ENCODE measurements around the gene C2CD5.

DNA sequence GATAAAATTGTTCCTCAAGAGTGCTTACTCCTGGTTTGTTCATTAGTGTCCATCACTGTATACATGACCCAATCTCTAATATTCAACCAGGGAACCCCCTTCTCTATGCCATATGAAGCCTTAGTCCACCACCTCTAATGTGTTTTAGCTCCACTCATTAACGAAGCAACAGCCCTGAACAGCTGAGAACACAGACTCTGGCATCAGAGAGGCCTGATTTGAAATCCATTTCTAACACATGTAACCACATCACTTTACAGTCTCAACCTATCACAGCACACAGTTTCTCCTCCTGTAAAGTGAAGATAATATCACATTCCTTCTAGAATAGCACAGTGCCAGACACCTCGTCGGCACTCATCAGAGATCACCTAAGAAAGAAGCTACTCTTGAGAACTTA lies 64.3 kb downstream of the C2CD5 start:
- TF ChIP-seq, protein P1, sequence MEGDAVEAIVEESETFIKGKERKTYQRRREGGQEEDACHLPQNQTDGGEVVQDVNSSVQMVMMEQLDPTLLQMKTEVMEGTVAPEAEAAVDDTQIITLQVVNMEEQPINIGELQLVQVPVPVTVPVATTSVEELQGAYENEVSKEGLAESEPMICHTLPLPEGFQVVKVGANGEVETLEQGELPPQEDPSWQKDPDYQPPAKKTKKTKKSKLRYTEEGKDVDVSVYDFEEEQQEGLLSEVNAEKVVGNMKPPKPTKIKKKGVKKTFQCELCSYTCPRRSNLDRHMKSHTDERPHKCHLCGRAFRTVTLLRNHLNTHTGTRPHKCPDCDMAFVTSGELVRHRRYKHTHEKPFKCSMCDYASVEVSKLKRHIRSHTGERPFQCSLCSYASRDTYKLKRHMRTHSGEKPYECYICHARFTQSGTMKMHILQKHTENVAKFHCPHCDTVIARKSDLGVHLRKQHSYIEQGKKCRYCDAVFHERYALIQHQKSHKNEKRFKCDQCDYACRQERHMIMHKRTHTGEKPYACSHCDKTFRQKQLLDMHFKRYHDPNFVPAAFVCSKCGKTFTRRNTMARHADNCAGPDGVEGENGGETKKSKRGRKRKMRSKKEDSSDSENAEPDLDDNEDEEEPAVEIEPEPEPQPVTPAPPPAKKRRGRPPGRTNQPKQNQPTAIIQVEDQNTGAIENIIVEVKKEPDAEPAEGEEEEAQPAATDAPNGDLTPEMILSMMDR (IDR thresholded peaks at IDR 0.05), result no peak
- TF ChIP-seq POLR2A (IDR thresholded peaks at IDR 0.05), result no peak
- no peak for TF ChIP-seq POLR2AphosphoS5 (IDR thresholded peaks at IDR 0.05)

All from prostate gland (tissue), 2 donors.